ENCODE data around the gene HEXIM2.

HEXIM2 gene

GRCh38 chr17:45161288-45162024 is at the start of gene HEXIM2:
Gene HEXIM2, plus strand, starts transcription at chr17:45161875. Its CDS starts 919 bp downstream, at chr17:45162794.
- peak within 1 kb of the TSS; percentile 96 for H3K4me3 Mint-ChIP-seq
- H3K4me1 Mint-ChIP-seq, result peaks cover 41% of the 10 kb centered on the region
- H3K27ac Mint-ChIP-seq, result peak within 1 kb of the TSS; percentile 96
- DNase-seq (peak; percentile 97), ATAC-seq (peak; percentile 98)
- no peaks in the 10 kb centered on the region for H3K9me3 Mint-ChIP-seq
- no peaks in the 10 kb centered on the region for H3K27me3 Mint-ChIP-seq
- H3K36me3 Mint-ChIP-seq (ENCODE audit: low read depth), result peaks cover 20% of the 10 kb centered on the region

GRCh38 chr17:45112559-45113423 is 48.9 kb upstream of the HEXIM2 start:
- Mint-ChIP-seq H3K27ac (no peak overlapping the region), H3K9me3 (no peaks in the 10 kb centered on the region), H3K4me1 (no peaks in the 10 kb centered on the region), H3K27me3 (no peaks in the 10 kb centered on the region), H3K4me3 (no peak overlapping the region), H3K36me3 (ENCODE audit: low read depth) (peaks cover 1% of the 10 kb centered on the region)
- ATAC-seq (no peak), DNase-seq (no peak)

- H3K9me3 Mint-ChIP-seq, result no peaks in the 10 kb centered on the region
- no peak overlapping the region for H3K4me3 Mint-ChIP-seq
- no peaks in the 10 kb centered on the region for H3K27me3 Mint-ChIP-seq
- ATAC-seq (no peak), DNase-seq (no peak)
- H3K36me3 Mint-ChIP-seq (ENCODE audit: low read depth), result no peaks in the 10 kb centered on the region
- no peak overlapping the region for H3K27ac Mint-ChIP-seq
- no peaks in the 10 kb centered on the region for H3K4me1 Mint-ChIP-seq
These were observed 48.3 kb upstream of the HEXIM2 start for GRCh38 chr17:45113424-45113754.

GRCh38 chr17:45114117-45114932 is 47.4 kb upstream of the HEXIM2 start:
- no peak for DNase-seq
- H3K36me3 Mint-ChIP-seq (ENCODE audit: low read depth), result no peaks in the 10 kb centered on the region
- H3K9me3 Mint-ChIP-seq, result no peaks in the 10 kb centered on the region
- H3K27ac Mint-ChIP-seq, result no peak overlapping the region
- H3K4me1 Mint-ChIP-seq, result no peaks in the 10 kb centered on the region
- H3K4me3 Mint-ChIP-seq, result no peak overlapping the region
- no peak for ATAC-seq
- H3K27me3 Mint-ChIP-seq, result no peaks in the 10 kb centered on the region

- Mint-ChIP-seq H3K36me3 (ENCODE audit: low read depth) (no peaks in the 10 kb centered on the region), H3K9me3 (no peaks in the 10 kb centered on the region), H3K4me1 (no peaks in the 10 kb centered on the region), H3K4me3 (no peak overlapping the region), H3K27ac (no peak overlapping the region), H3K27me3 (no peaks in the 10 kb centered on the region)
- ATAC-seq, result no peak
- no peak for DNase-seq
These were observed 46.6 kb upstream of the HEXIM2 start for GRCh38 chr17:45115015-45115625.

- Mint-ChIP-seq H3K9me3 (no peaks in the 10 kb centered on the region), H3K4me3 (no peak overlapping the region), H3K27ac (no peak overlapping the region), H3K36me3 (ENCODE audit: low read depth) (no peaks in the 10 kb centered on the region), H3K4me1 (no peaks in the 10 kb centered on the region), H3K27me3 (no peaks in the 10 kb centered on the region)
- DNase-seq, result no peak
- no peak for ATAC-seq
These were observed 45.8 kb upstream of the HEXIM2 start for GRCh38 chr17:45115871-45116270.

- Mint-ChIP-seq H3K4me1 (no peaks in the 10 kb centered on the region), H3K4me3 (no peak overlapping the region), H3K36me3 (ENCODE audit: low read depth) (no peaks in the 10 kb centered on the region), H3K9me3 (no peaks in the 10 kb centered on the region), H3K27ac (no peak overlapping the region), H3K27me3 (no peaks in the 10 kb centered on the region)
- DNase-seq, result no peak
- ATAC-seq, result no peak
These were observed 45.1 kb upstream of the HEXIM2 start for GRCh38 chr17:45116434-45117016.

GRCh38 chr17:45117334-45117733 is 44.3 kb upstream of the HEXIM2 start:
- Mint-ChIP-seq H3K9me3 (no peaks in the 10 kb centered on the region), H3K36me3 (ENCODE audit: low read depth) (no peaks in the 10 kb centered on the region), H3K4me3 (no peak overlapping the region), H3K27ac (no peak overlapping the region), H3K4me1 (no peaks in the 10 kb centered on the region), H3K27me3 (peaks cover 2% of the 10 kb centered on the region)
- DNase-seq, result no peak
- no peak for ATAC-seq

- Mint-ChIP-seq H3K27ac (no peak overlapping the region), H3K36me3 (ENCODE audit: low read depth) (no peaks in the 10 kb centered on the region), H3K27me3 (peaks cover 2% of the 10 kb centered on the region), H3K9me3 (no peaks in the 10 kb centered on the region), H3K4me1 (no peaks in the 10 kb centered on the region), H3K4me3 (no peak overlapping the region)
- ATAC-seq (no peak), DNase-seq (no peak)
These were observed 43.6 kb upstream of the HEXIM2 start for GRCh38 chr17:45117848-45118646.

- H3K27ac Mint-ChIP-seq, result no peak overlapping the region
- H3K36me3 Mint-ChIP-seq (ENCODE audit: low read depth), result no peaks in the 10 kb centered on the region
These were observed 43.0 kb upstream of the HEXIM2 start for GRCh38 chr17:45118691-45119090.

GRCh38 chr17:45119964-45120363 is 41.7 kb upstream of the HEXIM2 start:
- H3K4me1 Mint-ChIP-seq, result peaks cover 5% of the 10 kb centered on the region

More at GRCh38 chr17:45118691-45119090, 43.0 kb upstream of the HEXIM2 start:
- DNase-seq, result no peak
- no peak overlapping the region for H3K4me3 Mint-ChIP-seq
- peaks cover 2% of the 10 kb centered on the region for H3K27me3 Mint-ChIP-seq
- H3K4me1 Mint-ChIP-seq, result no peaks in the 10 kb centered on the region
- no peaks in the 10 kb centered on the region for H3K9me3 Mint-ChIP-seq
- no peak for ATAC-seq

GRCh38 chr17:45120558-45120957 is 41.1 kb upstream of the HEXIM2 start:
- H3K4me1 Mint-ChIP-seq, result peaks cover 5% of the 10 kb centered on the region
- no peaks in the 10 kb centered on the region for H3K9me3 Mint-ChIP-seq
- ATAC-seq, result no peak
- H3K27me3 Mint-ChIP-seq, result peaks cover 2% of the 10 kb centered on the region
- no peak overlapping the region for H3K4me3 Mint-ChIP-seq
- no peak for DNase-seq
- no peak overlapping the region for H3K27ac Mint-ChIP-seq
- no peaks in the 10 kb centered on the region for H3K36me3 Mint-ChIP-seq (ENCODE audit: low read depth)

More at GRCh38 chr17:45119964-45120363, 41.7 kb upstream of the HEXIM2 start:
- Mint-ChIP-seq H3K27ac (no peak overlapping the region), H3K4me3 (no peak overlapping the region), H3K9me3 (no peaks in the 10 kb centered on the region), H3K36me3 (ENCODE audit: low read depth) (no peaks in the 10 kb centered on the region), H3K27me3 (peaks cover 2% of the 10 kb centered on the region)
- no peak for ATAC-seq
- no peak for DNase-seq

- H3K9me3 Mint-ChIP-seq, result no peaks in the 10 kb centered on the region
- H3K36me3 Mint-ChIP-seq (ENCODE audit: low read depth), result no peaks in the 10 kb centered on the region
- H3K4me3 Mint-ChIP-seq, result no peak overlapping the region
- H3K27me3 Mint-ChIP-seq, result peaks cover 2% of the 10 kb centered on the region
- H3K4me1 Mint-ChIP-seq, result peaks cover 5% of the 10 kb centered on the region
- DNase-seq (no peak), ATAC-seq (no peak)
- no peak overlapping the region for H3K27ac Mint-ChIP-seq
These were observed 40.6 kb upstream of the HEXIM2 start for GRCh38 chr17:45121055-45121454.
